C4-2B (cell line): ENCODE measurements around the gene TTN.

Experiments used
- CTCF ChIP-seq: fragments of 450-650 bp; conservative IDR thresholded peaks from 2 replicates; pipeline ENCODE4 v1.5.1; 2017; ENCODE audit warnings: mild to moderate bottlenecking
- ZFX ChIP-seq: fragments of 450-650 bp; IDR thresholded peaks from 2 replicates; pipeline ENCODE4 v1.6.1; 2017

GRCh38 chr2:178827739-178828485 lies 20.7 kb upstream of the TTN start:
- no peak for TF ChIP-seq CTCF
- TF ChIP-seq ZFX, result no peak
